CD4-positive, alpha-beta T cell treated with Interleukin-4 for 4 hours (primary cell): ENCODE measurements around the gene ETV6.

Experiments
- DNase-seq: peaks from one replicate; pipeline ENCODE4 v3.0.0-alpha.2; 2020

The ETV6 gene

GRCh38 chr12:11812586-11813437 is 163.3 kb downstream of the ETV6 start:
- no peak for DNase-seq

GRCh38 chr12:11813438-11813813 is 164.0 kb downstream of the ETV6 start:
- no peak for DNase-seq

- DNase-seq, result peak; percentile 62
These were observed 164.9 kb downstream of the ETV6 start for GRCh38 chr12:11814374-11814773.

DNA sequence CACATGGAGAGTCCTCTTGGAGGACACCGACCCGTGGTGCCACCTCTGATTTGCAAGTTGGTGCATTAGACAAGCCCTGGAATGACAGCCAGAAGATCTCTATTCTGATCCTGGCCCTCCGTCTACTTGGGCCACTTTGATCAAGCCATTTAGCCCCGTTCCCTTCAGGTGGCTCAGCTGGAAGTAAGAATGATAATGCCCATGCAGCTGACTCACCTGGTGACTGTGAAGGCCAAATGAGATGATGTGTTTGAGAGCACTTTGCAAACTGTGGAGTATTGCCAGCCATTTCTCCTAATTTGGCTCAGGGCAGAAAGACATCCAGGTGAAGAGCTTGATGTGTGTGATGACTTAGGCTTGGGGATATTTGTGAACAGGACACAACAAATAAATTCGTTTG is 165.9 kb downstream of the ETV6 start:
- no peak for DNase-seq

- no peak for DNase-seq
These were observed 170.2 kb downstream of the ETV6 start for GRCh38 chr12:11819643-11820042.

GRCh38 chr12:11820476-11820875 is 171.0 kb downstream of the ETV6 start:
- no peak for DNase-seq

DNA sequence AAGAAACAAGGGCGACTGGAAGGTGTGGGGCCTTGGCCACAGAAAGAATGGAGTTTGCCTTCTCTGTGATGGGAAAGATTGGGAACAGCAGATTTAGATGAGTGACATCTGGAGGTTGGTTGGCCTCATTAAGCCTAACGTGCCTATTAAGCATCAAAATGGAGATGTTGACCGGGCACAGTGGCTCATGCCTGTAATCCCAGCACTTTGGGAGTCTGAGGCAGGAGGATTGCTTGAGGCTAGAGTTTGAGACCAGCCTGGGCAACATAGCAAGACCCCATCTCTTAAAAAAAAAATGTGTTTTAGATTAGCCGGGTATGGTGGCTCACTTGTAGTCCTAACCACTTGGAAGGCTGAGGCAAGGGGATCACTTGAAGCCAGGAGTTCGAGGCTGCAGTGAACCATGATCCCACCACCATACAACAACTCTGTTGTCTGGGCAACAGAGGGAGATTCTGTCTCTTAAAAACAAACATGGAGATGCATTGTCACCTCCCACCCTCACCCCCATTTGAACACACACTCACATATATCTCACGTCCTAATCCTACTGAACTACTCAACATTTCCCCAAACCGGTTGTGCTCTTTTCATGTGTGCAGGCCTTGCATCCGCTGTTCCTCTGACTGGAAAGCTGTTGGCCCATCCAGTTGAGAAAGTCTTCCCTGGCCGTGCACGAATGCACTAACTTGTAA is 172.1 kb downstream of the ETV6 start:
- DNase-seq, result no peak

DNA sequence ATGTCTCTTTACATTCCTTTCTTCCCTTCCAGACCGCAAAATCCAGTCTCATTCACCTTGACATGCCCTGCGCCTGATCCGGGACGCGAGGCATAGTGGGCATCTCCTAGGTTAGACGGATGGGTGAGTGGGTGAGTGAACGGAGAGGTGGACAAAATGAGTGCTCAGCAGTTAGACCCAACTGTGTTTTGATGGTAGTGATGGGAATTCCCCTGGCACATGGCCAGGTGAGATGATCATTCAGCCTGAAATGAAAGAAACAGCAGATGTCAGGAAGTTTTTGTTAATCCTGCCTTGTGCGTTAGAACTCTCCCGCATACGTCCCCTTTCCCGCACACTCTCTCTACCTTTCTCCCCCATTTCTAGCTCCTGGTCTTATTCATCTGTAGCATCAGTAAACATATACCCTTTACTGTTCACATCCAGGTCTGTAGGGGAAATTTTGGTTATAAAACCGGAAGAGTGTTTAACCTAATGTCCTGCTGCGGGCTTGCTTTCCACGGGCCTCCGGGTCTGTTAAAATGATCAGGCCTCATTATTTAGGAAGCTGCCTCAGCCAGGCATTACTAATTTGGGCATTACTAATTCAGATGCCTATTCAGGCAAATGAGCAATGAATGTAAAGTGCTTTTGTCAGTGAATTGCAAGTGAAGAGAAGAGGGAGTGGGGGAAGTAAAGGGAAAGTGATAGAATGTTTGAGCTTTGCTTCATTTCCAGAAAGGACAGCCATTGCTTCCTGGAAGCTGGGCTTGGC is 172.8 kb downstream of the ETV6 start:
- DNase-seq, result peak; percentile 61

- no peak for DNase-seq
These were observed 173.6 kb downstream of the ETV6 start for GRCh38 chr12:11823043-11823442.

- DNase-seq, result no peak
These were observed 174.1 kb downstream of the ETV6 start for GRCh38 chr12:11823593-11823992.

DNA sequence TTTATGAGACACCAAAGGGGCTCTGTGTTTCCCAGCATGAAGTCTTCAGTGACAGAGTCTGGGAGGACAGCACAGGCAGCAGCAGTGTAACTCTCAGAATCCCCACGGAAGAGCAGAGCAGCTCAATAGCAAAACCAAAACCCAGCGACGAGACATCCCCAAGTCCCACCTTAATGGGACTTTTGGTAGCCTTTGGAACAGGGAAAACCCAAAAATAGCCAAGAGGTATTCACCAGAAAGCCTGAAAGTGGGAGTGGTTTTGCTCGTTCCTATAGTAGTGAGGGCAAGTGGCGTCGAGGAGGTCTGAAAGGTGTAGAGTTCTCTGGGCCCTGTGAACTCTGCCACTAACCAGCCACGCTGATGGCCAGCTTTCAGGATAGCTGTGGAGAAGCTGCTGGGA is 174.6 kb downstream of the ETV6 start:
- no peak for DNase-seq

DNA sequence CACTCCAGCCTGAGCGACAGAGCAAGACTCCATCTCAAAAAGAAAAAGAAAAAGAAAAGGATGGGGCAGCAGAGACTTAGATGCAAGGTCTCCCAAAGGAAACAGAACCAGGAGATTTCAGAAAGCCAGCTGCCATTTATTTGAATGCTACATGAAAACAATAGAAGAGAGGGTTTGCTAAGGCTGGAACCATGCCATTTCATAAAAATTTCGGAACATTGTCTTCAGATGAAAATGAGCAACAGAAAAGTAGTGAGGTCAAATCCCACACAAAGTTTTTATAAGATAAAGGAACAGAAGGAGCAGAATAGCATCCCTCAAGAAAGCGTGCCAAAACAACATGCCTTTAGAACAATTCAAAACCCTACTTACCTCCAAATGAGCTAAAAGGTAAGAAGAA is 175.3 kb downstream of the ETV6 start:
- no peak for DNase-seq

GRCh38 chr12:11825278-11825677 is 175.8 kb downstream of the ETV6 start:
- DNase-seq, result no peak

DNA sequence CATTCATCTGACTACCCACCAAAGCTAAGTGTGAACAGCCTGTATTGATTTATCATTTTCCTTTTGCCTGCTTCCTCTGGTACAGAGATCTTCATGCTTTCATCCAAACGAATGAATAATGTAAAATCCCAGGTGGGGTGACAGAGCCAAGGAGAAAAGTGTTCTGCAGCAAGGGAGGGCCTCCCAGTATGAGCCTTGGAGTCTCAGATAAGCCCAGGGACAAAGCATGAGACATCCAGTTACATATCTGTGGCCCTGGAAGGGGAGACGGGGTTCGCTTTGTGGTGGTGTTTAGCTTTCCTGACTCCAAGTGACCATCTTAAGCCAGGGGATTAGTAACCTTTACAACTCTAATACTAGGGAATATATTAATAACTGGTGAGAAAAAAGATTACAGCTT is 177.1 kb downstream of the ETV6 start:
- no peak for DNase-seq

DNA sequence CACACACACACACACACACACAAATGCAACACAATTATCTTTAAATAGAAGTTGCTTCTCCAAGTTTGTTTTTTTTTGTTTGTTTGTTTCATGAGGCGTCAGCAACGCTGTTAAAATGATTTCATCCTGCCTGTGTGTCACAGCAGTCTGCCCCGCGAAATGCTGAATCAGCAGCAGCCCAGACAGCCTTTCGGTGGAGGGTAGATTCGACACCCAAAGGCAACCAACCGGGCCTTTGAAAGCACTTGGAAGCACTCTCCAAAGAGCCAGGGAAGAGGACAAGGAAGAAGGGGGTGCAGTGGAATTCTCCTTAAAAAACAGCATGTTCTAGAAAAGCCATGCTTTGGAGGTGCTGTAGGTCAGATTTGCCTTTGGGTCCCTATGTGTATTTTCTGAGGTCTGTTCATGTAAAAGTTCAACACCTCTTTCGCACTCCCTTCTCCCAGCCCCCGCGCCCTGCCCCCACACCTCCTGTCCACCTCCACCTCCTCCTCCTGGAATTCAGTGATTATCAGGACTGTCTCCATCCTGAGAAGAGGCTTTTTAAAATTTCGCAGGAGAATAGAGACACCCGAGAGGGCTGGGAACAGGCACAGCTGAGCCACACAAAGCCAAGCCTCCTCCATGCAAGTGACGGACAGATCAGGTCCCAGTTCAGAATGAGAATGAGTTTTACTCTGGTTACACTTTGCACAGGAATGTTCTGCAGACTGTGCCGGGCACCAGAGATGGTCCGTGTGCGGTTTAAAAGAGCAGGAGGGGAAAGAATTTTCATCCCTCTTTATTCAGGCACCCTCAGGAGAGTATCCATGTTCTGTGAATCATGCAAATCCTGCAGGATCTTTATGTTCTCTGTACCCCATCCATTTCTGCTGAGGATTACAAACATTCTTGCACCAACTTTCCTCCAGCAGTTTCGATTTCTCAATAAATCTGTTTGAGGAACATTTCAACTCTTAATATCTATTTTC is 177.9 kb downstream of the ETV6 start:
- peak; percentile 25 for DNase-seq

GRCh38 chr12:11829764-11830194 is 180.3 kb downstream of the ETV6 start:
- no peak for DNase-seq

- no peak for DNase-seq
These were observed 180.9 kb downstream of the ETV6 start for GRCh38 chr12:11830307-11830801.

GRCh38 chr12:11832093-11832492 is 182.6 kb downstream of the ETV6 start:
- no peak for DNase-seq

- no peak for DNase-seq
These were observed 183.9 kb downstream of the ETV6 start for GRCh38 chr12:11833174-11833895.

DNA sequence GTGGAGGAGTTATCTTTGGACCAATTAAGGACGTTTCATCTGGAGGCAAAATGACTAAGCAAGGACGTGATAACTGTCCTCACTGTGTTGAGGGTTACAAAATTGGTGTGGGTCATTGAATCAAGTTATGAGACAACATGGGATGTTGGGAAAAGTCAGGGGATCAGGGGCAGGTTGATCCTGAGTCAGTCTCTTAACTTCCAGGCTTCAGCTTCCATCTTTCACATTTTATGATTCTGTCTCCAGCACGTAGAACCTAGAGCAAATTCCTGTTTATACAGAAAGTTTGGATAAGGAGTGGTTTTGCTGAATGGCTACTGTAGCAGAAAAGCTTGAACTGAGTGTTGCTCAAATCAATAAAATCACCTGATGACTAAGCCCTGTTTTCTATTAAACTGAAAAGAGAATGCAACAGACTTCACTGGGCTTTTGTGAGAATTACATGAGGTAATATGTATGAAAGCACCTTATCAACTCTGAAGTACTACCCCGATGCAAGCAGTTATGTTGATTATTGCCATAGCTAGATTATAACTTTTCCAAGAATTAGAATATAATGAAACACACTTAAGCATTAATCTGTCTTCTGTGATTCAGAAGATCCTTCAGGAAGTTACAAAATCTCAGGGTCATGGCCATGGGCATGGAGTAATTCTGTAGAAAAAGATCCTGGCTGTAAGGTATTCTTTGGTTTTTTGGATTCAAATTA is 184.8 kb downstream of the ETV6 start:
- no peak for DNase-seq

DNA sequence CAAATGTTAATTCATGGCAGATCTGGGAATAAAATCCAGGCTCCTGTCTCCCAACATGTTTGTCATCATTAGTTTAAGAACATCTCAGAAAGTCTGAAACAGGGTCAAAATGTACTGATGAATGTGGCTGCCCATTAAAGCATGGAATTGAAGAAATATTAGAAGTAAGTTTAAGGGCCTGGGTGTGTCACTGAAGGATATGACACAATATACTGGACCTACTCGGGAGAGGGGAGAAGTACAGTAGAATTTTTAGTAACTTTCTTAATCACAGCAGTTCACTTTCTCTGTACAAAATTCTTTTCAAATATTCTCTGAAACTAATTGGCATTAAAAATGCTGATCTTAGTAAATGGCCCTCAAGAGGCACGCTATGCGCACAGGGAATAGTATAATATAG is 185.5 kb downstream of the ETV6 start:
- no peak for DNase-seq
